GM23248 (cell line): ENCODE measurements around the gene BCAS1. TPM values are rescaled to one million over a fixed set of nuclear protein-coding genes. Genes with fewer than 3 reads are reported as not detected.

Experiments used
- DNase-seq: peaks from one replicate; pipeline ENCODE4 v3.0.0-alpha.2; 2015
- H2AFZ ChIP-seq: fragments of 200-600 bp; sonication (generic); 2 replicates; pipeline ENCODE4 v1.6.1; 2016; ENCODE audit warnings: antibody characterized with exemption
- H3F3A ChIP-seq: fragments of 200-600 bp; sonication (generic); 2 replicates; pipeline ENCODE4 v1.6.1; 2016; ENCODE audit warnings: mild to moderate bottlenecking, antibody characterized with exemption, mixed run types; ENCODE audit not compliant: insufficient read depth
- H3K27ac ChIP-seq: fragments of 200-600 bp; sonication (generic); 2 replicates; pipeline ENCODE4 v1.5.1; 2016; ENCODE audit warnings: mild to moderate bottlenecking
- H3K27me3 ChIP-seq: fragments of 200-600 bp; sonication (generic); replicated peaks from 2 replicates; pipeline ENCODE4 v1.6.1; 2016; ENCODE audit warnings: mild to moderate bottlenecking; ENCODE audit not compliant: insufficient read depth
- H3K36me3 ChIP-seq: fragments of 200-600 bp; sonication (generic); 2 replicates; pipeline ENCODE4 v1.6.1; 2016; ENCODE audit warnings: low read depth, mild to moderate bottlenecking
- H3K4me1 ChIP-seq: fragments of 200-600 bp; sonication (generic); 2 replicates; pipeline ENCODE4 v1.6.1; 2016; ENCODE audit warnings: mild to moderate bottlenecking; ENCODE audit not compliant: insufficient read depth
- H3K4me2 ChIP-seq: fragments of 200-600 bp; sonication (generic); one replicate; pipeline ENCODE4 v1.6.1; 2016; ENCODE audit warnings: mild to moderate bottlenecking; ENCODE audit not compliant: unreplicated experiment
- H3K4me3 ChIP-seq: fragments of 200-600 bp; sonication (generic); 2 replicates; pipeline ENCODE4 v1.5.1; 2016; ENCODE audit warnings: mild to moderate bottlenecking
- H3K79me2 ChIP-seq: fragments of 200-600 bp; sonication (generic); 2 replicates; pipeline ENCODE4 v1.6.1; 2016; ENCODE audit warnings: mild to moderate bottlenecking; ENCODE audit not compliant: insufficient read depth
- H3K9ac ChIP-seq: fragments of 200-600 bp; sonication (generic); 2 replicates; pipeline ENCODE4 v1.6.1; 2016; ENCODE audit warnings: mild to moderate bottlenecking
- H3K9me2 ChIP-seq: fragments of 200-600 bp; sonication (generic); 2 replicates; pipeline ENCODE4 v1.6.1; 2016; ENCODE audit warnings: mixed run types, mild to moderate bottlenecking, moderate library complexity; ENCODE audit not compliant: insufficient read depth
- H3K9me3 ChIP-seq: fragments of 200-600 bp; sonication (generic); one replicate; pipeline ENCODE4 v1.6.1; 2017; ENCODE audit warnings: low read depth
- H4K20me1 ChIP-seq: fragments of 200-600 bp; sonication (generic); 2 replicates; pipeline ENCODE4 v1.6.0; 2016; ENCODE audit not compliant: insufficient read depth
- EZH2 ChIP-seq: fragments of 200-600 bp; sonication (generic); IDR thresholded peaks from 2 replicates; pipeline ENCODE4 v1.6.1; 2018; ENCODE audit warnings: antibody characterized with exemption, mild to moderate bottlenecking; ENCODE audit not compliant: insufficient read depth, poor library complexity, severe bottlenecking
- EZH2phosphoT487 ChIP-seq: fragments of 200-600 bp; sonication (generic); IDR thresholded peaks from 2 replicates; pipeline ENCODE4 v1.6.1; 2018; ENCODE audit warnings: antibody characterized with exemption, moderate library complexity, mild to moderate bottlenecking, low read depth; ENCODE audit not compliant: insufficient read depth
- whole genome bisulfite sequencing, 2 experiments: methylation state at CpG; one replicate each; pipeline ENCODE4 v1.1.6; 2015 to 2017; ENCODE audit warnings: low lambda C conversion rate in 2 of 2, low coverage in 1 of 2; ENCODE audit errors: missing lambda C conversion rate in 2 of 2; 5-methylcytosine and 5-hydroxymethylcytosine counted together
- in situ Hi-C: fragments of 300-500 bp; cut with MboI; formaldehyde crosslinking; loops from 2 replicates; pipeline ENCODE4 v1.15.0; 2020
- polyA plus RNA-seq: library from polyadenylated mRNA; unstranded; fragments of >200 nt; fragmentation: Nextera tagmentation; extraction: Ambion mirVana; gene quantifications from 2 replicates; pipeline ENCODE4 v1.2.1, GENCODE V29; 2016
- total RNA-seq: library from RNA; depleted of rRNA; stranded (reverse); fragments of >200 nt; shearing (Covaris generic); gene quantifications from 2 replicates; pipeline ENCODE4 v1.2.3, GENCODE V29; 2014

The BCAS1 gene
- total and polyA plus RNA-seq, 2 experiments from 2014 or later, result 0.41 TPM; not detected in 1

- H3K27ac ChIP-seq, result no peak overlapping the region
- H3K4me1 ChIP-seq, result peaks cover 3% of the 10 kb centered on the region; the same call in 1 of the 2 replicates
- H4K20me1 ChIP-seq, result no peaks in the 10 kb centered on the region
- no peak overlapping the region for H3K4me3 ChIP-seq
- TF ChIP-seq EZH2phosphoT487, result no peak
- no peak for TF ChIP-seq EZH2
- WGBS, 2 experiments, result 59 to 66% methylated on average over 5 of the region's 5 CpGs
- no peaks in the 10 kb centered on the region for H3K27me3 ChIP-seq
- H2AFZ ChIP-seq, result no peak overlapping the region
- in situ Hi-C loops, result no loop called here
- DNase-seq, result no peak
- H3K9me3 ChIP-seq, result no peaks in the 10 kb centered on the region
- no peak overlapping the region for H3K9ac ChIP-seq
- no peaks in the 10 kb centered on the region for H3F3A ChIP-seq
- no peak overlapping the region for H3K4me2 ChIP-seq
- no peaks in the 10 kb centered on the region for H3K79me2 ChIP-seq
- H3K36me3 ChIP-seq, result no peaks in the 10 kb centered on the region
- no peaks in the 10 kb centered on the region for H3K9me2 ChIP-seq
Measured at GRCh38 chr20:54094268-54094580, 23.8 kb upstream of the BCAS1 start.

GRCh38 chr20:54093423-54094267 lies 23.3 kb upstream of the BCAS1 start:
- 77 to 80% methylated on average over 9 of the region's 9 CpGs for WGBS, 2 experiments
- in situ Hi-C loops, result no loop called here
- H3K4me3 ChIP-seq, result no peak overlapping the region
- no peaks in the 10 kb centered on the region for H4K20me1 ChIP-seq
- no peak overlapping the region for H3K9ac ChIP-seq
- H3K36me3 ChIP-seq, result no peaks in the 10 kb centered on the region
- H3K79me2 ChIP-seq, result no peaks in the 10 kb centered on the region
- H3K9me3 ChIP-seq, result no peaks in the 10 kb centered on the region
- no peak overlapping the region for H2AFZ ChIP-seq
- no peak overlapping the region for H3K4me2 ChIP-seq
- H3K27me3 ChIP-seq, result no peaks in the 10 kb centered on the region
- H3F3A ChIP-seq, result no peaks in the 10 kb centered on the region
- no peak overlapping the region for H3K27ac ChIP-seq
- H3K4me1 ChIP-seq, result peaks cover 6% of the 10 kb centered on the region
- H3K9me2 ChIP-seq, result no peaks in the 10 kb centered on the region
- DNase-seq, result no peak
- no peak for TF ChIP-seq EZH2phosphoT487
- no peak for TF ChIP-seq EZH2

GRCh38 chr20:54092021-54092420 lies 21.6 kb upstream of the BCAS1 start:
- H3K27me3 ChIP-seq, result no peaks in the 10 kb centered on the region
- no peak overlapping the region for H3K4me3 ChIP-seq
- H2AFZ ChIP-seq, result no peak overlapping the region
- no peaks in the 10 kb centered on the region for H3K9me3 ChIP-seq
- H3K27ac ChIP-seq, result no peak overlapping the region
- WGBS, 2 experiments, result 90 to 95% methylated on average over 2 of the region's 2 CpGs
- in situ Hi-C loops, result no loop called here
- no peaks in the 10 kb centered on the region for H4K20me1 ChIP-seq
- H3K4me1 ChIP-seq, result peaks cover 20% of the 10 kb centered on the region
- no peaks in the 10 kb centered on the region for H3K79me2 ChIP-seq
- DNase-seq, result no peak
- H3F3A ChIP-seq, result peaks cover 14% of the 10 kb centered on the region
- H3K9ac ChIP-seq, result no peak overlapping the region
- no peaks in the 10 kb centered on the region for H3K36me3 ChIP-seq
- no peak overlapping the region for H3K4me2 ChIP-seq
- no peak for TF ChIP-seq EZH2phosphoT487
- no peak for TF ChIP-seq EZH2
- H3K9me2 ChIP-seq, result no peaks in the 10 kb centered on the region

GRCh38 chr20:54091120-54091480 lies 20.7 kb upstream of the BCAS1 start:
- Histone ChIP-seq H4K20me1 (no peaks in the 10 kb centered on the region), H3F3A (peaks cover 23% of the 10 kb centered on the region), H3K9me2 (no peaks in the 10 kb centered on the region), H3K4me2 (no peak overlapping the region), H3K9ac (no peak overlapping the region), H3K27ac (no peak overlapping the region), H3K4me1 (peaks cover 27% of the 10 kb centered on the region), H3K9me3 (no peaks in the 10 kb centered on the region), H3K27me3 (no peaks in the 10 kb centered on the region), H3K79me2 (no peaks in the 10 kb centered on the region), H2AFZ (no peak overlapping the region), H3K36me3 (no peaks in the 10 kb centered on the region), H3K4me3 (no peak overlapping the region)
- 76 to 77% methylated on average over 6 of the region's 6 CpGs for WGBS, 2 experiments
- TF ChIP-seq EZH2, result no peak
- no peak for TF ChIP-seq EZH2phosphoT487
- no peak for DNase-seq
- in situ Hi-C loops, result no loop called here
